GM12891 (cell line): ENCODE results near the gene RNLS.

ENCODE experiments used
- POLR2A ChIP-seq: IDR thresholded peaks from 2 replicates; pipeline ENCODE4 v1.6.1; 2011; ENCODE audit warnings: low read depth, low read length, control low read depth
- TAF1 ChIP-seq: IDR thresholded peaks from 2 replicates; pipeline ENCODE4 v1.6.1; 2011; ENCODE audit warnings: low read depth, low read length, control low read depth

GRCh38 chr10:88424881-88425280 is 158.2 kb downstream of the RNLS start:
- no peak for TF ChIP-seq POLR2A
- no peak for TF ChIP-seq TAF1
